NCI-H1436 treated with DMSO at 0.1 percent for 48 hours (cell line): ENCODE measurements around the gene INTS7.
A peak's percentile ranks its signal among the peaks of the same experiment; 100 is the strongest.
"Not testable (repeated sequence)": the region's sequence is repeated elsewhere in the genome, so short reads cannot be mapped to it uniquely, and the experiment has no call there.

Experiments
- DNase-seq: peaks from one replicate; lab custom pipeline; 2025; lab: John Stamatoyannopoulos, UW

The INTS7 gene

DNA sequence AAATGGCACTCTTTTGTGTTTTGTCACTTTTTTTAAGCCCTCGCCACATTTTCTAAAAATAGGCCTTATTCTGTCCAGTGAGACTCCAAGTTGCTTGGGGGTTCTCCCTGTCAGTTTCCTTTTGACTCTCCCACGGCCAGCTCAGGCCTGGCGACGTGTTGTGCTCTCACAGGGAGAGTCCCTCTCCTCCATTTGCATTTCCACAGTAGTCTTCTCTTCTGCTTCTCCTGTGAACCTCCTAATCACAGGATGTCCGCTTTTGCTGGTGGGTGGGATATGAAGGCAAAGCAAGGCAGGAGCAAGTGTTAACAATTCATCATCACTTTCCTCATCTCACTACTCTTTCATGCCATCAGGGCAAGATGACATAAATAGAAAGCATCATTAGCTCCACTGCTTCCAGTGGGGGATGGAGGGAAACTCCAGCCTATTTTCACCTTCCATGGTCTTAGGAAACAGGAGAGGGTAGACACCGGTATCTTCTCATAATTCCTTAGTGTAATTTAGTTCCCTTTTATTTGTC lies 99.8 kb downstream of the INTS7 start:
- DNase-seq, result no peak

GRCh38 chr1:211933946-211934714 lies 101.2 kb downstream of the INTS7 start:
- no peak for DNase-seq

DNA sequence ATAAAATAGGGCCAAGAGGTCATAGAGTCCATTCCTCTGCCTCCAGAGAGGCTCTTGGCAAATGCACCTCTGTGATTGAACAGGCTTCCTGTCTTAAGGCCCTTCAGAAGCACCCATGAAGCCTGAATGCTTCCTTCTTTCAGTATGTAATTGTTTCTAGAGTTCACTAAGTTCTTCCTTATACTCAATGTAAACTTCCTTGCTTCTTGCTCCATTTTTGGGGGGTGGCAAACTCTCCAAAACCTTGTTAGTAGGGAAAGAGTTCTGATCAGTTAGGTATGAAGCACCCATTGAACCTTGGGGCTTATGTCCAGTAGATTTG lies 102.5 kb downstream of the INTS7 start:
- DNase-seq, result no peak

DNA sequence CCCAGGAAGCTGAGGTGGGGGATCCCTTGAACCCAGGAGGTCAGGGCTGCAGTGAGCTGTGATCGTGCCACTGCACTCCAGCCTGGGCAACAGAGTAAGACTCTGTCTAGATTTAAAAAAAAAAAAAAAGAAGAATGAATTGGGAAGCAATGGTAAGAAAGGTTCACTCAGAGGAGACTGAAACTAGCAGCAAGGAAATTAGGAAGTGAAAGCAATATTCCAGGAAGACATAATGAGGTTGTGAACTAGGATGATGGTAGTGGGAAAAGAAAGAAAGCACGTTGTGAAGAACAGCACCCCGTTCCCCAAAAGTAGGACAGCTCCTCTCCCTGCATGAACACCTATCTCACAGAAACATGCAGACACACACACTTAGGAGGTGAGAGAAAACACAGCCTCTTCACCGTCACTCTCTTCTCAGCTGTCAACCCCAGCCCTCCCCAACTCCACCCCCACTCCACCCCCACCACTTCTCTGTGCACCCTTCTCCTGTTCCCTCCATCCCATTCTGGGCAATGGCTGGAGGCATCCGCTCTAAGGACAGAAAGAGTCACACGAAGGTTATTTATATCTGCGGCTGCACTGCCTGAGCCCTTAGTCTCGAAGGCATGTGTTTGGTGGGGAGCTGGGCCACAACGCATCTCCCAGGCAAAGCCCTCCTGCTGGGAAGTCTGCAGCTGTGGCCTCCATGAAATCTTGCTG lies 103.0 kb downstream of the INTS7 start:
- no peak for DNase-seq

GRCh38 chr1:211929683-211930082 lies 105.7 kb downstream of the INTS7 start:
- no peak for DNase-seq

DNA sequence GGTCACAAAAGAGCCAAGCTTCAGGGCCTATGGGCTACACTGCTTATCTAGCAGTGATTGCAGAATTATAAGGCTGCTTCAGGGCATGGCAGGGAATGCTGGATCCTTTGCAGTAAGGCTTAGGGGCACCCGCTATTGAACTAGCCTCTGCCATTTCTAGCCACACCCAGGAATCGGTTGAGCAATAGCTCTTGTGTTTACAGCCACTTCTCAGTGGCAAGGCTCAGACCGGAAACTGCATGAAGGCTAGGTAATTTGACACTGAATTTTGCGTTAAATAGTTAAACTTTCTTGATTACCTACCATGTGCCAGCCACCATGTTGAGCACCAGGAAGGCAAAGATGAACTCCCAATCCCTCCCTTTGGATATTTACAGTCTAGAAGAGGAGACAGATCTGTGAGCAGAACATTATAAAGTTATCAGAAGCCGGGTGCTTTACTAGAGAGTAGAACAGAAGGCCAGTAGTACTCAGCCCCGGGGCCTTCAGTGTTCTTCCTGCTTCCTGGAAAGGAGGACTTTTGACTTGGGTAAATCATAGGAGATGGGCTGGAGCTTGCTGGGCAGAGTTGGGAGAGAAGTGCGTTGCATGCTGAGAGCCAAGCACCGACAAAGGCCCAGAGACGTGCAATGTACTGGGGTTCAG lies 106.2 kb downstream of the INTS7 start:
- DNase-seq, result peak; percentile 86

GRCh38 chr1:211928290-211928801 lies 107.0 kb downstream of the INTS7 start:
- DNase-seq, result no peak

- DNase-seq, result peak; percentile 68
Measured at GRCh38 chr1:211925016-211925415, 110.3 kb downstream of the INTS7 start.

DNA sequence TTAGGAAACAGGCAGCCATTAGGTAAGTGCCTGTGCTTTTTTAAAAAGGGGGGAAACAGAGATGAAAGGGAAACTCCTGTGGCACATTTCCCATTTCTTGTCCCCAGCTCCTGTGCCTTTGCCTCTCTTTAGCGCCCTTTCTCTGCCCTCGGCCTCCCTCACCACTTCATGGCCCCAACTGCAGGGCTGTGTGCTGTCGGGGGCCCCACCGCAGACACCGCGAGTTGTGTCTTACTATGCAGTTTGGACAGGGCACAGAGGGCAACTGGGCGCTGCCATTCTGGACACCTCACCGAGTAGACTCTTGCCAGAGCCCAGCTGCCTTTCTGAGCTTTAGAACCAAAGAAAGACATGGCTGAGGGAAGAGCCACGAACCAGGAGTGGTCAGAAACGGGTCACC lies 111.1 kb downstream of the INTS7 start:
- no peak for DNase-seq

DNA sequence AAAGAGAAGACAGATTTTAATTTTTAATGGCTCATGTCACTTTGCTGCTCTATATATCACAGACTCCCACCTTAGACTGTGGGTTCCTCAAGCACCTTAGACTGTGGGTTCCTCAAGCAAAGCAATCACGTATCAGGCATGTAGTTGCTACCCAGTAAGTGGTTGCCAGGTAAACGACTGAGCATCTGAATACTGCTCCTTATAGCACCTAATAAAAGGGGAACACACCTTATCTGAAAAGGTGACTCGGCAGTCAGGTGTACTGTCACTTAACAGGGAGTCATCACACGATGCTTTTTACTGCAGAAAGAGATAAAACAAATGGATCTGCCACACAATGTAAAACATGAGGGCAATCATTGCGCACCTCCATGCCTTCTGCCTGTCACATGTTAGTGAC lies 112.3 kb downstream of the INTS7 start:
- DNase-seq, result no peak

GRCh38 chr1:211921579-211922095 lies 113.7 kb downstream of the INTS7 start:
- DNase-seq, result no peak

DNA sequence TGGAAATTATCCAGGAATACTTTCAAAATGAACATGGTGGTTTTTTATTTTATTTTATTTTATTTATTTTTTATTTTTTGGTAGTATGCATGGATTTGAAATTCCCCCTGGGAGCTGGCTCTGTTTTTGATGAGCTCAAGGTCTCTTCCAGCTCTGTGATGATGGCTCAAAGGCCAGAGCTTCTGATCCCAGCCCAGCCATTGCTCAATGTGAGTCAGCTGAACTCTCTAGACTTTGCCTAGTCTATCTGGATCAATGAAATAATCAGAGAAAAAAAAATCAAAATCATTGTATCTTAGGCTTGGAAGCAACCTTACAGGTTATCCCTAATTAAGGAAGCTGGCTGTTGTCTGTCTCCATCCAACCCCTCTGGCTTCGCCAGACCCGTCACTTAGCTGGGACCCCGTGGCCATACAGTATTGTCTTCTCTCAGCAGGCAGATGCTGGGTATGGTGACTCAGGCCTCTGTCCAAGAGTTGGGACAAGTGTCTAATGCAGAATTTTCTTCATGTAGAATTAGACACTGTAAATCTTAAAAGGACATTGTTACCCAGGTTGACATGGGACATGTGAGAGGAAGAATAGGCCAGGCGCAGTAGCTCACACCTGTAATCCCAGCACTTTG lies 114.6 kb downstream of the INTS7 start:
- no peak for DNase-seq

DNA sequence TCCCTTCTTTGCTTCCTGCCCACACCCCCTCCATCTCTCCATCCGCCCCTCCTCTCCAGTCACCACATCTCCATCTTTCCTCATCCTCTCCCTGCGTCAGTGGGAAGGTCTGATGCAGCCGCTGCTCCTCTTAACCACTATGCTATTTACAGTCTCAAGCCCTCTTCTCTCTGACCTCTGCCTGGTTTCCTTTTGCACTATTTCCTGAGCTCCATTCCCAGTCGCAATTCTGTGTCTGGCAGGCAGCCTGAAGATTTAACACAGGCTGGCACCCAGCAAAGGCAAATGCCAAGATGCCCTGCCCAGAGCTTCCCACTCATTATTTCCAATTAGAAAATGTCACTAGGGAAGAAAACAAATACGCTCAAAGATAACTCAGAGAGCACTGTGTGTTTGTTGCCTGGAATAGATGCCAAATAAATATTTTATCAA lies 115.2 kb downstream of the INTS7 start:
- no peak for DNase-seq

DNA sequence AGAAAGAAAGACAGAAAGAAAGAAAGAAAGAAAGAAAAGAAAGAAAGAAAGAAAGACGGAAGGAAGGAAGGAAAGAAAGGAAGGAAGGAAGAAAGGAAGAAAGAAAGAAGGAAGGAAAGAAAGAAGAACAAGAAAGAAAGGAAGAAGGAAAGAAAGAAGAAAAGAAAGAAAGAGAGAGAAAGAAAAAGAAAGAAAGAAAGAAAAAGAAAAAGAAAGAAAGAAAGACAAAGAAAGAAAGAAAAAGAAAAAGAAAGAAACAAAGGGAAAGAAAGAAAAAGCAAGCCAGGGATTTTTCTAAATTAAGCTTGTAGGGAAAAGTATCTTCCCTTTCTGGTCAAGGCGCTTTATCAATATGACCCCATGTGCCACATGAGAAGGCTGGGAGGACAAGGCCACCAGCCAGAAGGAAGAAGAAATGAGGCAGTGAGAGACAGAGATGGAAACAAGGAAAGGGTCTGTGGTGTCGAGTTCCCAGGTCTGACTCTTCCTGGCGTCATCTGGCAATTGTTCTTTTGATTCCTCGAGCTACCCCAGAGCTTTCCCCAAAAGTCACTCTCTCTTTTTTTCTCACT lies 116.4 kb downstream of the INTS7 start:
- no peak for DNase-seq

- not testable (repeated sequence) for DNase-seq
Measured at GRCh38 chr1:211916458-211916857, 118.9 kb downstream of the INTS7 start.

GRCh38 chr1:211915924-211916323 lies 119.4 kb downstream of the INTS7 start:
- no peak for DNase-seq

GRCh38 chr1:211912844-211913432 lies 122.4 kb downstream of the INTS7 start:
- DNase-seq, result no peak

GRCh38 chr1:211912038-211912437 lies 123.3 kb downstream of the INTS7 start:
- DNase-seq, result no peak

DNA sequence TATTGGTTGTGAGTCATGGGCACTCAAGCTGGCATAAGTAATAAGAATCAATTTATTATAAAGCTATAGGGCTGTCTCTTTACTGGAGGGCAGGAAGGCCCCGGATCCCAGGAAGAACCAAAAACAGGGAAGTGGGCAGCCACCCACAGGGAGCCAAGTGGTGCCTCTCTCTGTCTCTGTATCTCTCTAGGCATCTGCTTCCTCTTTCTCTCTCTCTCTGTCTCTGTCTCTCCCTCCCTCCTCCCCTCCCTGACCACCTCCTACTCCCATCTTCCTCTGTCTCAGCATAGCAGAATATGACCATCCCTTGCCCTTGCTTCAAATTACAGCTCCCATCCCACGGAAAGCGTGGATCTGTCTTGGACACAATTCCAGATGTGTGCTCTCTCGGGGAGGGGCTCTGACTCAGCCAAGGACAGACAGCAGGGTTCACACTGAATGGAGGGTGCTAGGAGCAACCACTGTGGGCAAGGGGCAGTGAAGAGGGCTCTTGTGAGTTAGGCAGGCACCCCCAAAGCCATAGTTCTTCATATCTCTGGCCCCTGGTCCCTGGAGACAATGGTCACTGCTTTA lies 124.4 kb downstream of the INTS7 start:
- DNase-seq, result no peak

DNA sequence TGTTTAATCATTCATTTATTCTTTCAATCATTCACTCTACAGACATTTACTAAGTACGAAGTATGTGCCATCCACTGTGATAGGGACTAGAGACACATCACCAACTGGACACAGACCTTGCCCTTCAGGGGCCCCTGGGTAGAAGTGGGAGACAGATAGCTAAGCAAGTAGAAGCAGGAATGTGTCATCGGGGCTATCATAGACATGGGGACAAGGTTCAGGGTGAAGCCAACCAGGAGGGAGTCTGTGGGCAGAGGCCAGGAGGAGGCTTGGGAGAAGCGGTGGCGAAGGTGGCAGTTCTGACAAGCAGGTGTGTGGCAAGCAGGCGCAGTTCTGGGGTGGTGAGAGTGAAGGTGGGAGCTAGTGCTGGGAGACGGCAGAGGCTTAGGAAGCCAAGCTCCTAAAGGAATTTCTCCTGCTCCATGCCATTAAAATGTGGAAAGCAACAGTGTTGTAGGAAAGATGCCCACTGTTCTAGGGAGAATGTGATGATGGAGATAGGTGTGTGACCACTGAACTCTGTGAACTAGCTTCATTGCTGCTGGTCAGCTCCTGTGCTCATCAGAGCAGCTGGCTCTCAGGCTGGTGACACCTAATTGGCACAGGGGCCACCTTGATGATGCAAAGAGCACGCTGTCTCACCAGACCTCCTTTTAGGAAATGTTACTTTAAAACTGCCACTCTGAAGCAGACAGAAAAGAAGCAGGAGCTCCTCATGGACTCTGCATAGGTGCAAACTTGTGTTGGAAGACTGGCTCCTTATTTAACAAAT lies 125.1 kb downstream of the INTS7 start:
- no peak for DNase-seq
